ENCODE measurements around the gene LIN54. TPM values are rescaled to one million over a fixed set of nuclear protein-coding genes. Genes with fewer than 3 reads are reported as not detected.
"Not testable (repeated sequence)": the region's sequence is repeated elsewhere in the genome, so short reads cannot be mapped to it uniquely, and the experiment has no call there.

The LIN54 gene
- polyA plus RNA-seq, 10 donors = 7.1 to 13.6 (median 8.8) TPM

GRCh38 chr4:82948647-82949204 is 61.9 kb downstream of the LIN54 start:
- DNase-seq = no peak

- DNase-seq = no peak
These were observed 63.1 kb downstream of the LIN54 start for GRCh38 chr4:82947498-82947897.

- DNase-seq = no peak
These were observed 71.2 kb downstream of the LIN54 start for GRCh38 chr4:82939414-82939813.

GRCh38 chr4:82934441-82934840 is 76.2 kb downstream of the LIN54 start:
- no peak for DNase-seq

GRCh38 chr4:82930848-82931755 is 79.5 kb downstream of the LIN54 start:
- peak in 1 of 3 donors; percentile 25 for DNase-seq

- no peak for DNase-seq
These were observed 88.8 kb downstream of the LIN54 start for GRCh38 chr4:82921795-82922194.

- no peak for DNase-seq
These were observed 91.2 kb downstream of the LIN54 start for GRCh38 chr4:82919386-82919785.

- no peak for DNase-seq
These were observed 92.5 kb downstream of the LIN54 start for GRCh38 chr4:82918091-82918490.

GRCh38 chr4:82913968-82914367 is 96.7 kb downstream of the LIN54 start:
- DNase-seq = not testable (repeated sequence)

GRCh38 chr4:82913305-82913704 is 97.3 kb downstream of the LIN54 start:
- no peak for DNase-seq

- no peak for DNase-seq
These were observed 101.3 kb downstream of the LIN54 start for GRCh38 chr4:82909326-82909725.

GRCh38 chr4:82906469-82906868 is 104.2 kb downstream of the LIN54 start:
- no peak for DNase-seq

GRCh38 chr4:82905205-82905604 is 105.4 kb downstream of the LIN54 start:
- DNase-seq = no peak

- DNase-seq = no peak
These were observed 106.9 kb downstream of the LIN54 start for GRCh38 chr4:82903737-82904136.

GRCh38 chr4:82901183-82901718 is 109.4 kb downstream of the LIN54 start:
- no peak for DNase-seq

GRCh38 chr4:82900411-82901182 is 110.0 kb downstream of the LIN54 start, which contains the start of gene THAP9:
TSS of gene THAP9 (plus strand) at chr4:82900735. CDS start at chr4:82900803, 68 bp downstream.
- peak; percentile 98 to 100 (median 100) for DNase-seq

GRCh38 chr4:82900066-82900410 is 110.6 kb downstream of the LIN54 start:
- no peak for DNase-seq

- peak in 1 of 3 donors; percentile 42 for DNase-seq
These were observed 111.1 kb downstream of the LIN54 start for GRCh38 chr4:82899374-82900065.

GRCh38 chr4:82898322-82899243 is 112.0 kb downstream of the LIN54 start:
- DNase-seq = peak in 2 of 3 donors; percentile 49 to 62

- DNase-seq = no peak
These were observed 113.9 kb downstream of the LIN54 start for GRCh38 chr4:82896755-82897154.

Measured in muscle of back (tissue), 11 donors.